Fibroblast of peridontal ligament (primary cell): ENCODE results near the gene ABRACL.
A peak's percentile ranks its signal among the peaks of the same experiment; 100 is the strongest.
"Not testable (repeated sequence)": the region's sequence is repeated elsewhere in the genome, so short reads cannot be mapped to it uniquely, and the experiment has no call there.

Experiments
- DNase-seq: peaks from one replicate; pipeline ENCODE4 v3.0.0-alpha.2; 2010; ENCODE audit errors: extremely low read depth

The ABRACL gene

GRCh38 chr6:139028658-139029469, at the start of gene ABRACL:
Gene ABRACL, plus strand, starts transcription at chr6:139028745. Its CDS starts 5,416 bp downstream, at chr6:139034161.
- peak; percentile 20 for DNase-seq

- peak; percentile 67 for DNase-seq
Measured at GRCh38 chr6:138979365-138979764, 49.2 kb upstream of the ABRACL start.

- DNase-seq = no peak
Measured at GRCh38 chr6:138979813-138980668, 48.5 kb upstream of the ABRACL start.

- no peak for DNase-seq
Measured at GRCh38 chr6:138981416-138981815, 47.1 kb upstream of the ABRACL start.

GRCh38 chr6:138986578-138986977, 42.0 kb upstream of the ABRACL start:
- DNase-seq = peak; percentile 40

- DNase-seq = no peak
Measured at GRCh38 chr6:138987080-138987642, 41.4 kb upstream of the ABRACL start.

- DNase-seq = peak; percentile 83
Measured at GRCh38 chr6:138987643-138988468, 40.7 kb upstream of the ABRACL start, which contains the start of gene REPS1. Gene REPS1, minus strand, starts transcription at chr6:138988253. Its CDS starts 571 bp downstream, at chr6:138987682.

- no peak for DNase-seq
Measured at GRCh38 chr6:138988469-138988834, 40.1 kb upstream of the ABRACL start.

GRCh38 chr6:138989098-138989983, 39.2 kb upstream of the ABRACL start:
- no peak for DNase-seq

GRCh38 chr6:138991206-138991605, 37.3 kb upstream of the ABRACL start:
- no peak for DNase-seq

- not testable (repeated sequence) for DNase-seq
Measured at GRCh38 chr6:138992965-138993364, 35.6 kb upstream of the ABRACL start.

GRCh38 chr6:138993410-138993809, 35.1 kb upstream of the ABRACL start:
- not testable (repeated sequence) for DNase-seq

GRCh38 chr6:138996524-138996923, 32.0 kb upstream of the ABRACL start:
- DNase-seq = peak; percentile 23

GRCh38 chr6:138997136-138997535, 31.4 kb upstream of the ABRACL start:
- DNase-seq = no peak

- peak; percentile 28 for DNase-seq
Measured at GRCh38 chr6:138999949-139000725, 28.4 kb upstream of the ABRACL start.

- DNase-seq = no peak
Measured at GRCh38 chr6:139003751-139004150, 24.8 kb upstream of the ABRACL start.

GRCh38 chr6:139006477-139006876, 22.1 kb upstream of the ABRACL start:
- DNase-seq = no peak

- no peak for DNase-seq
Measured at GRCh38 chr6:139007428-139007827, 21.1 kb upstream of the ABRACL start.

- DNase-seq = no peak
Measured at GRCh38 chr6:139008117-139008516, 20.4 kb upstream of the ABRACL start.

- DNase-seq = no peak
Measured at GRCh38 chr6:139010674-139011073, 17.9 kb upstream of the ABRACL start.
